ENCODE data around the gene KRT13.

GRCh38 chr17:41486316-41486715 lies 19.1 kb downstream of the KRT13 start:
- TF ChIP-seq, protein P1, sequence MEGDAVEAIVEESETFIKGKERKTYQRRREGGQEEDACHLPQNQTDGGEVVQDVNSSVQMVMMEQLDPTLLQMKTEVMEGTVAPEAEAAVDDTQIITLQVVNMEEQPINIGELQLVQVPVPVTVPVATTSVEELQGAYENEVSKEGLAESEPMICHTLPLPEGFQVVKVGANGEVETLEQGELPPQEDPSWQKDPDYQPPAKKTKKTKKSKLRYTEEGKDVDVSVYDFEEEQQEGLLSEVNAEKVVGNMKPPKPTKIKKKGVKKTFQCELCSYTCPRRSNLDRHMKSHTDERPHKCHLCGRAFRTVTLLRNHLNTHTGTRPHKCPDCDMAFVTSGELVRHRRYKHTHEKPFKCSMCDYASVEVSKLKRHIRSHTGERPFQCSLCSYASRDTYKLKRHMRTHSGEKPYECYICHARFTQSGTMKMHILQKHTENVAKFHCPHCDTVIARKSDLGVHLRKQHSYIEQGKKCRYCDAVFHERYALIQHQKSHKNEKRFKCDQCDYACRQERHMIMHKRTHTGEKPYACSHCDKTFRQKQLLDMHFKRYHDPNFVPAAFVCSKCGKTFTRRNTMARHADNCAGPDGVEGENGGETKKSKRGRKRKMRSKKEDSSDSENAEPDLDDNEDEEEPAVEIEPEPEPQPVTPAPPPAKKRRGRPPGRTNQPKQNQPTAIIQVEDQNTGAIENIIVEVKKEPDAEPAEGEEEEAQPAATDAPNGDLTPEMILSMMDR (IDR thresholded peaks at IDR 0.05): no peak
- TF ChIP-seq EZH2 (IDR thresholded peaks at IDR 0.05; ENCODE audit: borderline replicate concordance, insufficient read depth, low read depth, low read length, poor library complexity, severe bottlenecking): no peak

Data from B cell (primary cell).